ENCODE measurements around the gene SMURF2. TPM values are rescaled to one million over a fixed set of nuclear protein-coding genes. Genes with fewer than 3 reads are reported as not detected.

The SMURF2 gene
- total RNA-seq: 7.5 TPM

DNA sequence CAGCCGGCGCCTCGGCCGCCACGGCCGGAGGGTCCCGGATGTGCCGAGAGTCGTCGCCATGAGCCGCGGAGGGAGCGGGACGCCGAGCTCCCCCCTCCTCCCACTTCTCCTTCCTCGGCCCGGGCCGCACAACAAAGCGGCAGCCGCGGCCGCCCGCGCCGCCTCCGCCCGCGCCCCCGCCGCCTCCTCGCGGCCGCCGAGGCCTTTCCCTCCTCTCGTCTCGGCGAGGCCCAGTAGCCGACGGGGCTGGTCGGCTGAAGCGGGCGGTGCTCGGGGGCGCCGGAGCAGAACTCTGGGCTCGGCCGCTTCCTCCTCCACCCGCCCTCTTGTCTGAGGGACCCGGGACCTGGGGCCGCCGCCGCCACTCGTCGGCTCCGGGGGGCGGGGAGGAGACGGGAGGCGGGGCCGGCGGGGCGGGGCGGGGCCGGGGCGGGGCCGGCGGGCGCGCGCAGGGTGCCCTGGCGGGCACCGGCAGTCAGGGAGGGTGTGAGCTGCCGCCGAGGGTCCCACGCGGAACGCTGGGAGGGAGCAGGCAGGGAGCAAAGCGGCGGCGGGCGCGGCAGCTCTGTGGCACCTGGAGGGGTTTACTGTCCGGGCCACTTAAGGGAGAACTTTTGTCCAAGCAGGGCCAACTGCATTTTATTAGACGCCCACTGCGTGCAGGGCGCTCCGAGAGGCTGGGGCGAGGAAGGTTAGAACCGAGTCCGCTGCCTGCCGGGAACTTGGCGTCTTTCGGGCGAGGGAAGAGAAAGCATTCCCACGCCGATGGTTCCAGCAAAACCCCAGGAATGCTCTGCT, at the start of gene SMURF2:
Gene SMURF2 (minus strand): TSS at position 332 of the 798 bp plus-strand sequence. CDS start 427 bp downstream, outside the sequence.
- ATAC-seq: peak; percentile 91

- ATAC-seq: no peak
Observed at GRCh38 chr17:64709481-64709880, 47.4 kb upstream of the SMURF2 start.

- peak; percentile 77 for ATAC-seq
Observed at GRCh38 chr17:64707050-64707591, 45.0 kb upstream of the SMURF2 start.

DNA sequence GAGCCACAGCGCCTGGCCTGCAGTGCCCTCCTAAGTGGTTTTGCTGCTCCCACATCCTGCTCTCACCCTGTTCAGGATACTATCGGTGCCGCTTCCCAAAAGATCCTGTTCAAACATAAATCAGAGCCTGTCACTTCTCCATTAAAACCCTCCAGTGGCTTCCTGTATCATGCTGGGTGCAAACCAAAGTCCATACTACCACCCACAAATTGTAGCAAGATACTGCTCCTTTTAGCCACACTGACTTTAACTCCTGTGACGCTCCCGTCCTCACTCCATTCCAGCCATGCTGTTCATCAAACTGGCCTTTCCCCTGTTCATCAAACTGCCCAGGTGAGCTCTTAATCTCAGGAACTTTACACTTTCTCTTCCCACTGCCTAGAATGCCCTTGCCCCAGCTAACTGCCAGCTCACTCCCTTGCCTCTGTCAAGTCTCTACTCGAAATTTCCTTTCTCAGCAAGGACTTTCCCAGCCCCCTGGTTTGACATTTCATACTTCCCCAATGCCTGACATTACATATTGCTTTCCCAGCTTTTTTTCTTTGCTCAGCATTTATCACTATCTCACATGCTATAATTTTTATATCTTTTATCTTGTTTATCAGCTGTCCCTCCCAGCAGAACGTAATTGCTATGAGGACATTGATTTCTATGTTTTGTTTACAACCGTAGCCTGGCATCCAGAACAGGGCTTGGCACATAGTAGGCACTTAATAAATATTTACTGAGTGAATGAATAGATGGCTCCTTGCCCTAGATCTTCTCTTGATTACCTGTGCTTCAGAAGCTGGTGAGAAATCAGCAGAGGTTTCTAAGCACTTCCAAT, 44.3 kb upstream of the SMURF2 start:
- peak; percentile 27 for ATAC-seq

- ATAC-seq: no peak
Observed at GRCh38 chr17:64702815-64703214, 40.7 kb upstream of the SMURF2 start.

GRCh38 chr17:64698725-64699124, 36.6 kb upstream of the SMURF2 start:
- no peak for ATAC-seq

DNA sequence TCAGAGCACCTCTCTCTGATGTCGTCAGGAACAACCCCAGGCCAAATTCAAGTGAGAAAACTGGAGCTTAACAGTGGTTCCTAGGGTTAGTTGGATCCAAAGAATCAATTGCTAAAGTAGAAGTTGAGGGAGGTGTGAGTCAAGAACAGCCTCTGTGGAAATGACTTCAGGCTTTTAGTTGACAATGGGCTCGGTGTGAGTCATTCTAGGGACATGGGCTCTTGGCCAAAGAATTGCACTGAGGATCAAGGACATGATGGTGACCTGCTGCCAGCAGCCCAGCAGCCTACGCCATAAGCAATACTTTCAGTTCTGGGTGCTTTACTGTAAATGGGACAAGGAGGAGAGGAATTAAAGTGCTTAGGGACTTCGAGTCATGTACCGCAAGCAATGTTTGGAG, 32.1 kb upstream of the SMURF2 start:
- ATAC-seq: peak; percentile 99

DNA sequence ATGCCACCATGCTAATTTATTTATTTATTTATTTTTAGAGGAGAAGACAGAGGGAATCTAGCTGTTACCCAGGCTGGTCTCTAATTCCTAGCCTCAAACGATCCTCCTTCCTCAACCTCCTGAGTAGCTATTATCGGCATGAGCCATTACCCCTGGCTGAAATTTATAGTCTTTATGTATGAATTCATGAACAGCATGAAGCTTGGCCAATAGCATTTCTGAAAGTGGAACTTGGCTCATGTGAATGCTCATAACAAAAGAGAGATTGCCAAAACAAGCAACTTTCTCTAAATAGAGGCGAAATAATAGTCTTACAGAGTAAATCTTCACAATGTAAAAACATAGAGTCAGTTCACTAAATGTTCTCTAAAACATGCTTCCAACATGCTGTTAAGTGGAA, 30.1 kb upstream of the SMURF2 start:
- ATAC-seq: no peak

DNA sequence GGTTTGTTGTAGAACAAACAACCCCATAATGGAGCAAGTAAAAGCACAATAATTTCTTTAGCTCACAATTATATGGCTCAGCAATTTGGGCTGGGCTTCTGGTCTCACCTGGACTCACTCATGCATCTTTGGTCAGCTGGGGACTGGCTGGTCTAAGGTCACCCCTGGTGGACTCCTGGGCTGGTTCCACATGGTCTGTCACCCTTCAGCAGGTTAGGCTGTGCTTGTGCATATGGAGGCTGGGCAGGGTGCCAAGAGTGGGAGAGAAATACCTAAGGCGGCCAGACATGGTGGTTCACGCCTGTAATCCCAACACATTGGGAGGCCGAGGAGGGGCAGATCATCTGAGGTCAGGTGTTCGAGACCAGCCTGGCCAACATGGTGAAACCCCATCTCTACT, 27.0 kb upstream of the SMURF2 start:
- ATAC-seq: no peak

- no peak for ATAC-seq
Observed at GRCh38 chr17:64688481-64688880, 26.4 kb upstream of the SMURF2 start.

- ATAC-seq: no peak
Observed at GRCh38 chr17:64687961-64688360, 25.9 kb upstream of the SMURF2 start.

- ATAC-seq: no peak
Observed at GRCh38 chr17:64687376-64687775, 25.3 kb upstream of the SMURF2 start.

GRCh38 chr17:64686705-64687104, 24.6 kb upstream of the SMURF2 start:
- ATAC-seq: no peak

DNA sequence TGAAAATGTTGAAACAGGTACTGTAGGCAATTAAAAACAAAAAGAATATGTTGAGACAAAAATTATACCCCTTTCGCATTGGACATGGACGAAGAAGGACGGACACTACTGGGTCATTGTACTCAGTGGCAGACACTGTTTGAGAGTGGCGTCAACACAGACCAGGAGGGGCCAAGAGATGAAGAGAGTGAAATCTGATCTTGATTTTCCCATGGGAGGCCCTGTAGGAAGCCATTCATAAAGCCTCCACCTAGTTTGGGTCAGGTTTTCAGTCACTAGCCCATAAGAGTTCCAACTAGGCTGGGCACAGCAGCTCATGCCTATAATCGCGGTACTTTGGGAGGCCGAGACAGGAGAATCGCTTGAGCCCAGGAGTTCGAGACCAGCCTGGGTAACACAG, 23.6 kb upstream of the SMURF2 start:
- ATAC-seq: no peak

GRCh38 chr17:64683796-64684195, 21.7 kb upstream of the SMURF2 start:
- ATAC-seq: no peak

GRCh38 chr17:64682261-64683181, 20.4 kb upstream of the SMURF2 start:
- ATAC-seq: no peak

- peak; percentile 87 for ATAC-seq
Observed at GRCh38 chr17:64679710-64680216, 17.7 kb upstream of the SMURF2 start.

DNA sequence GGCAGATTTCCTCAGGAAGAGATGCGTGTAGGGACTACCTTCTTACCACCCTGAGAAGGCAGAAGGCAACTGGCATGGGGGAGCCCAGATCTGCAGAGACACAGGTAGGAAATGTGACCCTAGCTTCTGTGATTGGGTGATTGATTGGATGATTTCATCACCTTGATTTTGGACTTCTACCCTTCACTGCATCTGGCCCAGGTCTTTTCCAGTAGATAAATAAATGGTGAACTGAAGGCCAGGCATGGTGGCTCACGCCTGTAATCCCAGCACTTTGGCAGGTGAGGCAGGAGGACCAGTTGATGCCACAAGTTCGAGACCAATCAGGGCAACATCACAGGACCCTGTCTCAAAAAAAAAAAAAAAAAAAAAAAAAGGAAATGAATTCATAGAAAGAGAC, 14.7 kb upstream of the SMURF2 start:
- no peak for ATAC-seq

DNA sequence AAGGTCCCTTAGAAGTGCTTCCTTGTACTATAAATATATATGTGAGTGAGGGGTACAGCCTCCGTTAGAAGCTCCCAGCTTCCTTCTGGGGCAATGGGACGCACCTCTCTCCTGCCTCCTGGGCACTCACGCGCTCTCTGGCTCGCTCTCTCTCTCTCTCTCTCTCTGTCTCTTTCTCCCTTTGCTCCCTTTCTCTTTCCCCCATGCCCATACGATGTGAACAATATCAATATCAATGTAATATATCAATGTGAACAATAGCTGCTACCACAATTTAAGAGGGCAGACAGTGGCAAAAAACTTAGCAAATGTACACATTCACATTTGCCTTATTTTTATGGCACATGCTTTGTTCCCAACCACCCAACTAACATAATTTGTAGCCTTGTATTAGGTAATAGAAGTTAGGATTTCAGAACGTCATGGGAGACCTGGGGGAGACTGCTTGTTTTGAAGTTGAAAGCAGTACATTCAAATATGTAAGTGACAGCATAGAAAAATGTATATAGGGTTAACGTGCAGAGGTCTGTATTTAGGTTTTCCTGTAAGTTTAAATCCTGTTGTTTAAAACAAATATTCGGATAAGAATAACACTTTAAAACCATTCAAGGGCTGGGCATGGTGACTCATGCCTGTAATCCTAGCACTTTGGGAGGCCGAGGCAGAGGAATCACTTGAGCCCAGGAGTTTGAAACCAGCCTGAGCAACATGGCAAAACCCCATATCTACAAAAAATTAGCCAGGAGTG, 8.9 kb upstream of the SMURF2 start:
- peak; percentile 8 for ATAC-seq

GRCh38 chr17:64667807-64668721, 6.0 kb upstream of the SMURF2 start:
- peak; percentile 39 for ATAC-seq

All from esophagus mucosa (tissue), 1 donor.